Retina (tissue), 1 donor: ENCODE results near the gene STUM.

Experiments
- DNase-seq: peaks from one replicate; pipeline ENCODE4 v3.0.0-alpha.2; 2016

Gene STUM

DNA sequence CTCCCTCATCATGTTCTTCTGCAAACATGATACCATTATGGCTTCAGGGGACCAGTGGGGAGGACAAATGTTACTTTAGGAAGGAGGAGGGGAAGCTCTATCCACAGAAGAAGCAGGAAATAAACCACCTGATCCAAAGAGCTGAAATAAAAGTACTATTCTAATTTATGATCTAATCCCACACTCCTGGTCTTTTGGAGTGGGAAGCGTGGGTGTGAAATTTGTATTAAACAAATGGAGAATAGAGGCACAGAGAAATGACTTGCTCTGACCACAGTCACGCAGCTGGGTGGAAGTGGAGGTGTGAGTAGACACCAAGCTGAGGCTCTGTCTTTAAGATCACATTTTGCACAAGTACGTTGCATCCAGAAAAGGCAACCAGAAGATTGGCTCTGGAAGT, 14.5 kb upstream of the STUM start:
- DNase-seq: no peak

DNA sequence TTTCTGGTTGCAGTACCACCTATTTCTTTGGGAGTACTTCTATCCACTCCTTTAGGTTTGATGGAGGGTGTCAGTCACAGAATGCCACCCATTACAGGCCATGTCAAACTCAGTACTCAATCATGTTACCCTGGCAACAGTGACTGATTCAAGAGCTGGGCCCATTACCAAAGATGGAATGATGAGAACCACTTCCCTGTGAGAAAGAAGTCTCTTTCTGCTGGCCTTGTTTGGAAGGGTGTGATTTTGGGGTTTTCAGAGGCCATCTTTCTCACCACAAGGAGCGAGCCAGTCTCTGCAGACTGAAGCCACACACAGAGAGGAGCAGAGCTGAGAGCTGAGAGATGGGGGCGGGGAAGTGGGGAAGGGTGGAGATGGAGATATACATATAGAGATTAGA, 13.9 kb upstream of the STUM start:
- no peak for DNase-seq

DNA sequence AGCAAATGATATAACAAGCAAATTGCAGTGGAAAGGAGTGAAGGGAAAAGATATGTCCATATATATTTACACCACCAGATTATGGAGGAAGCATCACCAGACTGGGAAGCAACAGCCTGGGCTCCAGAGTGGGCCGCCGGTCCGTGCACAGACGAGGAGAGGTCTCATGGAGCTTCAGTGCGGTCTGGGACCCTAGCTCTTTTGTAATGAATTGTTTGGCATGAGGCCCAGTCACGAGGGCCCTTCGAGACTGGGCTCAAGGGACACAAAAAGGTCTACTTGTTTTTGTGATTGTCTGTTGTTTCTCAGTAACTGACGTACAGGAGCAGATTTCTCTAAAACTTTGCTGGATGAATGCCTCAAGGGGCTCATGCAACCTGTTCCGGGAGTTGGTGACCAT, 12.9 kb upstream of the STUM start:
- no peak for DNase-seq

DNA sequence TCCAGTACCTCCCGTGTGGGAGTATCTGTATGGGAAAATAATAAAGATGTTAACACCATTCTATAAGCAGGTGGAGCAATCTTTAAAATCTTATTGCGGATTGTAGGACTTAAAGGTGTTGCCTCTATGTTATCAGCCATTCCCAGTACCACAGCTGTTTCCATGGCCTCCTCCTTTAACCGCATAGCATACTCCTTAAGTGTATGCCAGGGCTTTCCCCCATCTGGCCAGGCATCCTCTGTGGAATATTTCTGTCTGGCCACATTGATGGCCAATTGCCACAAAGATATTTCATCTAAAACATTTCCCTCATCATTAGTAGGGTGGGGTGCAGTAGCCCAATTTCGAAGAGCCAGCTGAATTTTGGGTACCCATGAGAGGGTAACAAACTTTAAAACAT, 7.3 kb upstream of the STUM start:
- DNase-seq: no peak

DNA sequence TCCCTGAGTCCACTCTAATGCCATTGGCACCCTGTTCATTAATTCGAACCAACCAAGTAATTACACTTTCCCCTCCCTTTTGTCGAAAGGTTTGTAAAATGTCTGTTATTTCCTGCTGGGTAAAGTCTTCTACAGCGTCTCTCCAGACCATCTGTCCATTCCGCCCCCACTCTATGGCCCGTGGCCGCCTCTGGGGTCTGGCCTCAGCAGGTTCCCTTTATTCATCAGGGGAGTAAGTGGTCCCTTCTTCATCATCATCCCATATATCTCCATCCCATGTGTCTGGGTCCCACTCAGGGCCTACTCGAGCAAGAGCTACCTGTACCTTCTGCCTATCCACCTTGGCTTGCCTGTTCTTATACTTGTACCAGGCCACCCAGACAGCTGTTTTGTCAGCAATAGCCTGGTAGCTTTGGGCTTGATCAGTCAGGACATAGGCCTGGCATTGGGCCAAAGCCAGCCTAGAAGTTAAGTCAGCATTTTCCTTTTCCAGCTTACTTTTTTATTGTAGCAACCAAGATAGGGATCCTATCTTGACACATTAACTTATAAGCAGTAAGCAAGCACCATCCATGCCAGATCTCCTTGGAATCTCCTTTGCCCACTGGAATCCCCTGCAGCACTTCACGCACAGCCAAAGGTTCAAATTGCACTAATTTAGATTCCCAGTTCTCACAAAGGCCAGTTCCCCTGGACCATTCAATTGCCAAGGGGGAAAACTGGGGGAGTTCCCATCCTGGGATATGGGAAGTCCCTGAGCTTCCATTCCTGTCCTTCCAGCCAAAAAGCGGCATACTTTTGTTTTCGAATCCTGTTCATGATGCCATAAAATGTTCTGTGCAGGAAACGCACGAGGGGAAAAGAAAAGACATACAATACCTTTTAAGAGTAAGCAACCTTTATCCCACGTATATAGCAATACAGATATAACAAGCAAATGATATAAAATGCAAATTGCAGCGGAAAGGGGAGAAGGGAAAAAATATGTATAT, 6.6 kb upstream of the STUM start:
- DNase-seq: no peak

DNA sequence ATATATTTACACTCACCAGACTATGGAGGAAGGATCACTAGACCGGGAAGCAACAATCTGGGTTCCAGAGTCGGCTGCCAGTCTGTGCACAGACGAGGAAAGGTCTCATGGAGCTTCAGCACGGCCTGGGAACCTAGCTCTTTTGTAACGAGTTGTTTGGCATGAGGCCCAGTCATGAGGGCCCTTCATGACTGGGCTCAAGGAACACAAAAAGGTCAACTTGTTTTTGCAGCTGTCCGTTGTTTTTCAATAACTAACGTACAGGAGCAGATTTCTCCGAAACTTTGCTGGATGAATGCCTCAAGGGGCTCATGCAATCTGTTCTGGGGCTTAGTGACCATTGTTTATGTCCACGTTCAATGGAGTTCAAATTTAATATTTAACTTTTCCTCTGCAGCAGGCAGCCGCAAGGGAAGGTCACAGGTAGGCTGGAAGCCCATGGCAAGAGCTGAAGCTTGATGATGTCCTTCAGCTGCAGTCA, 5.9 kb upstream of the STUM start:
- DNase-seq: no peak

DNA sequence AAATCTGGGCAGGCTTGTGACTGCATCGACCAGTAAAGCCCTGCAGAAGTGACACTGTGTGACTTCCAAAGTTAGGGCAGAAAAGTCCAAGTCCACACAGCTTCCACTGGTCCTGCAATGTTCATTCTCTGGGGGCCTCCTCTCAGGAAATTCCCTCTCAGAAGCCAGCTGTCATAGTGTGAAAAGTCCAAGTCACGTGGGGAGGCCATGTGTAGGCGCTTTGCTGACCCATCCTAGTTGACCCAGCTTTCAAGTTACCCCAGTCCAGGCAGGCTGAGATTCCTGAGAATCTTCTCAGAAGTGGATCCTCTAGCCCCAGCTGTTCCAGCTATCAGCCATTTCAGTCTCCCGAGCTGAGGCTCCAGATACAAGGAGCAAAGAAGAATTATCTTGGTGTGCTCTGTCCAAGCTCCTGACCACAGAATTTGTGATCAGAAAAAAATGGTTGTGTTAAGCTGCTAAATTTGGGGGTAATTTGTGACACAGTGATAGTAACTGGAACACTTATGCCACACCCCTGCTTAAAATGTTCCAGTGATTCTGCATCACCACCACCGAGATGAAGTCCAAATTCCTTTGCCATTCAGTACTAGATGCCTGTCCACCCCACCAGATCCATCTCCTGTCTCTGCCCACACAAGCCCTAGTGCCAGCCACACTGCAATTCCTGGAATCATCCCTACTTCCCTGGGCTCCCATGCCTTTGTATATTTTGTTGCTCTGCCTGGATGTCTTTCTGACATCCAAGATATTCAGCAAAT, 2.5 kb upstream of the STUM start:
- DNase-seq: no peak

DNA sequence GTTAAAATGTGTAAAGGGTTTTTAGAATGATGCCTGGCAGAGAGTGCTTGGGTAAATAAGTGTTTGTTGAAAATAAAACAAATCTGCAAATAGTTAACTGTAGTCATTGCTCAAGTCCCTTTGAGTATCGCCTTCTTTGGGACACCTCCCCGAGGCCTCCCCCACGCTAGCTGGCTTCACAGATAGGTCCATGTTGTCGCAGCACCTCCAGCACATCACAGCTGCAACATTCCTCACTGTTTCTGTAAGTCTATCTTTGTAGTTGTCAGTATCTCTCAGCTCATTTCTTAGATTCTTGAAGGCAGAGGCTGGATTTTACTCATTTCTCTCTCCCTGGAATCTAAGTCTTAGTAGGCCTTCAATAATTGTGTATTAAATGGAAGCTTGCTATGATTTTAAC, 1.6 kb upstream of the STUM start:
- DNase-seq: no peak

DNA sequence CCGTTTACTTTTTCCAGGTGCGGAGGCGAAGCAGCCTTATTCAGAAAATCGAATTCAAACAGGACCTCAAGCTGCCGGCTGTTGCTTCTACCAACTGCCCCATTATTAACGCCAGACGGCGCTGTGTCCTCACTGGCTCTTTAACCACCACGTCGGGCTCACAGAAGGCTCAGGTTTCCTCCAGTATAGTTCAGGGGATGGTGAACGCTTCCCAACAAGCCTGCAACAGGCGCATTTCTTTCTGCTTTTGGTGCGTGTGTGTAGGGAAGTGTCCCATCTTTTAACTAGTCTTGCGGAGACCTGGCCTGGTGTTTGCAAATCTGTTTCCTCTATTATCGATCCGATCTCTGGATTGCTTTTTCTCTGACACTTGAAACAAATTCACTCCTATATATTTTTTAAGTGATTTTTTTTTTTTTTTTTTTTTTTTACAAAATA, 791 bp upstream of the STUM start:
- DNase-seq: peak; percentile 82

DNA sequence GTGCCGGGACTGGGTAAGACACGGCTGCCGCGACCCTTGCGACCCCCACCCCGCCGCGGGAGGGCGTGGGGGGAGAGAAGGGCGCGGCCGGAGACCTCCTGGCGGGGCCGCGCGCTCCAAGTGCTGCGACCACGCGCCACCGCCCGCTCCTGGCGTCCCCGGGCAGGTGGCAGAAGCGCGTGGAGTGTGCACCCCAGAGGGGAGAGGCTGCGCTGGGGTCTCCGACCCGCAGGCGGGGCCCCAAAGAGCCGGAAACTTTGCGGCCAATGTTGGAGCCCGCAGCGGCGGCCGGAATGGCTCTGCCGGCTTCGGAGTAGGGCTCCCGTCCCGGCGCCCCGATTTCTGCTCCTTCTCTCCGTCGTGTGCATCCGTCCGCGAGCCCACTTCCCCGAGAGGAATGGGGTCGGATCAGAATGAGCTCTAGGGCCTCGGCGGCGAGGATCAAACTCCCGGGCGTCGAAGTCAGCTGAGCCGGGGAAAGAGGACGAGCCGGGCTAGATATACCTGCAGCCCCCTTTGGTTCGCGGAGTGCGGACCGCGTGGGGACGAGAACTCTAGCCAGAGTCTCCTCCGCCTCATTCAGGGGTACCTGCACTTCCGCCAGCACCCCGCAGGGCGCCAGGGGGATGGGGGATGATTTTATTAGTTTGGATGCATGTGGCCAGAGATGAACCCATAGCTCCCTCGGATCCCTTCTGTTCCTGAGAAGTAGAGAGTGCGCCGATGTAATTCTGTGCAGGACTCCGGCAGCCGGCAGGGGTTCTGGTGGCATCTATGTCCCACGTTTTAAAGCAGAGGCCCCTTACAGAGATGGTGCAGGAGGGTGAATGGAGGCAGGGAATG, 751 bp downstream of the STUM start:
- peak; percentile 65 for DNase-seq

DNA sequence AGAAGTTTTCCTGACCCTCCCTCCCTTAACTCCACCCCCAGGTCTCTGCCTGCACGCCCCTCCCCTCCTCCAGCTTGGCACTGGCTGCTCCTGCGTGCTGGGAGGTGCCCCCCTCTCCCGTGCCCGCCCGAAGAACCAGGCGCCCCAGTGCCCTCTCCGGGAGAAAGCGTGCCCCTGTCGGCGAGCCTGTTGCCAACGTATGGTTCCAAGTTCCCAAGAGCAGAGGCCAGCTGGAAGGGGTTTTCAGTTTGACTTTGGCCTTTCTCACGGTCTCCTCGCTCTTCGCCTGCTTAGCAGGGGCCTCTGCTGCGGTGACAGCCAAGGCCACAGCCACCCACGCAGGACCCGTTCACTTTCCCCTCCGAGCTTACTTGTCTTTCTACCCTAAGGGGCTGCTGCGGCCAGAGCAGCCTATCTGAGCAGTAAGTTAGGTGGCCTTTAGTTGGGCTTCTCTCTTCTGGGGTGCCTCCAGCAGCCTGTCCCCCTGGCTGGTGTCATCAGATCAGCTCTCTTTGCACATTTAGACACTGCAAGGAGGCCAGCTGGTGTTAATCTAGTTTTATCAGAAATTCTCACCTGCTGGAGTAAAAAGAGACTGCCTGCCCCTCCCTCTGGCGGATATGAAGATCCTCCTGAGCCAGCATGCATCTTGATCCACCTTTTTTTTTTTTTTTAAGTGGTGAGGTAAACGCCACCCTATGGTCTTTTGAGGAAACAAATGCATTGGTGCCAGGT, 1.5 kb downstream of the STUM start:
- DNase-seq: peak; percentile 61

DNA sequence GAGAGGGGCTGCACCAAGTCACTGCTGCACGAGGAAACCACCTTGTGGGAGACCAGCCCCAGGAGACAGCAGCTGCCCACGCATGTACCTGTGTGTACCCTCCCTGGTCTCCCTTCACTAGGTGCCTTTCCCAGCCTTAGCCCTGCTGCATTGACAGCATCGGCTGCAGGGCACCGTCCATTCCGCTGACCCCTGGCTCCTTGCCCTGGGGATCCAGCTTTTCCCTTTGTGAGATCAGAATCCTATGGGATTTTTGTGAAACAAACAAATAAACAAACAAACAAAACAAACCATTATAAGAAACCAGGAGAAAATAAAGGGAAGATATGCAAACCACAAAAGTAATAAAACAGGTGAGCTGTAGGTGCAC, 2.1 kb downstream of the STUM start:
- no peak for DNase-seq

DNA sequence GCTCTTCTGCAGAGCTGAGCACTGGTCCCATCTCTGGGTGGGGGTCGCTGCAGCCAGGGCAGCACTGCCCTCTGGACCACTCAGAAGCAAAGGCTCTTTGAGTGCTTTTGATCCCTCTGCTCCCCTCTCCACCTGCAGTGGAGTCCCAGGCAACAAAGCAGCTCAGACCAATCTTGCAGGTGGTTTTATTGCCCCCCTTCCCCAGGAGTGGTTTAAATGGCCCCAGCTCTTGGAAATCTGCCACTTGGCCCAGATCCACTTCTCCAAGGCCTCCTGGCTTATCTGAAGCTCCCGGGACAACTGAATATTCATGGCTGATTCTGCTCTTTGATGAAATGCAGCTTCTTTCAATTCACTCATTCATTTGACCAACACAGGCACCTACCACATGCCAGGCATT, 2.7 kb downstream of the STUM start:
- no peak for DNase-seq

DNA sequence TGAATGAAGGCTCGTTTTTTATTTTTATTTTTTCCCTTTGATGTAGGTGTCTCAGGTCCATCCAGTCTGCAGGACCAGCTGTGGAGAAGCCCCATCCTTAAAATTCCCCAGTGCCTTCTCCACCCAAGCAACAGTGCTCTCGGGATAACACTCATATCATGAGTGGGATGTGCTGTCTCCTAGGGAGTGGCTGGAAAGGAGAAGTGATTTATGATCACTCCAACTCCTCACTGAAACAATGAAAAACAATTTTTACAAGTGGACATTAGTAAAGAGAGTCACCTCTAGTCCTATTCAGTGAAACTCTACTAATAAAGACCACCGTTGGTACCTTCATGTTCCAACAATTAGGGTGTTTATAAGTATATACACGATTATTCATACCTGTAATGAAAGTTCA, 3.5 kb downstream of the STUM start:
- no peak for DNase-seq

DNA sequence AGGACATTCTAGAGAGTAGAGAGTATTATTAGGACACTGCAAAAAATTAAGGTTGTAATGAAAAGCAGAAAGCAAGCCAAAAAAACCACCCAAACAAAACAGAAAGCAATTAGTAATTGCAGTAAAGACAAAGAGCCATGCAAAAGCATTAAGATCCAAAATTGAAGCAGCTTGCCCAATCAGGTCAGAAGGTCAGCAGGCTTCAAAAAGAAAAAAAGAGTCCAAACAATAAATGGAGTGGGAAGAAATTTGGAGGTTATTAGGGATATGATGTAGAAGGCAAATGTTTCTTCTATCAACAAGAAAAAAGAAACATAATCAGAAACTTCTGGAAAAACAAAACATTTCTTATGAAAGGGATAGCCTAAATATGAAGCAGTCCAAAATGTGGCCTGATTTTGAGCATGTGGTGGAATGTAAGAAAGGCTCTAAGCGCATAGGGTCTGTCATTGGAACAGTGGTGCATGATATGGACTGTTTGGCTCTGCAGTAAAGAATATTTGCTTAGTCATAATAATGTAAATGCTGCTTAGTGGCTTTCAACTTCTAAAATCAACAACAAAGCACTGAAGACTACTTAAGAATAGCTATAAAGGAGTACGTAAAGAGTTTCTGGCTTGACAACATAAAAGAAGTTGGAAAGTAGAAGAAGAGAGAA, 4.8 kb downstream of the STUM start:
- DNase-seq: no peak

DNA sequence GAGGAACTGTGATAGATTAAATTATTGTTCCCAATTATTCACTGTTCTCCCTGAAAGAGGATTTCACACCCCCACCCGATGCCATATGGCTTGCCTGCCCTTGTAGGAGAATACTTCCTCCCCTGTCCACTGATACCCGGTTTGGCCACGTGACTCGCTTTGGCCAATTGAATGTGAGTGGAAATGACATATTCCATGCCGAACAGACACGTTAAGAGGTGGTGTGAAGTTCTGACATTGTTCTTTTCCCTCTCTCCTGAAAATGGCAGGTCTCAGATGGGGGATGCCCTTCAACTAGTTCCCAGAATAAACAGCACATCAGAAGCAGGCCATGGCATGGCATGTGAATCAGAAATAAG, 5.3 kb downstream of the STUM start:
- DNase-seq: no peak

DNA sequence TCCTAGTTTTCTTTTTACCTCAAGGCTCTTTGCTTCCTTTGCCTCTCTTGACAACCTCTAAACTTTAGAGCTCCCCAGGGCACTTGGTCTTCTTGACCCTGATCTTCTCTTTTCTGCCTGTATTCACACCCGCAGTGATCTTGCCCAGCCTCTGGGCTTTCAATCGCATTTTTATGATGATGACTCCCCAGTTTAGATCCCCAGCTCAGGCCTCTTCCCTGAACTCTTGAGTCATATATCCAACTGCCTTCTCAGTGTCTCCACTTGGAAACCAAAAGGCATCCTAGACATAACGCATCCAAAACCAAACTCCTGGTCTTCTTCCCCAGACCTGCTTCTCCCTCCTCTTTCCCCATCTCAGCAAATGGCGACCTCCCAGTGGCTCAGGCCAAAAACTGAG, 6.5 kb downstream of the STUM start:
- no peak for DNase-seq

DNA sequence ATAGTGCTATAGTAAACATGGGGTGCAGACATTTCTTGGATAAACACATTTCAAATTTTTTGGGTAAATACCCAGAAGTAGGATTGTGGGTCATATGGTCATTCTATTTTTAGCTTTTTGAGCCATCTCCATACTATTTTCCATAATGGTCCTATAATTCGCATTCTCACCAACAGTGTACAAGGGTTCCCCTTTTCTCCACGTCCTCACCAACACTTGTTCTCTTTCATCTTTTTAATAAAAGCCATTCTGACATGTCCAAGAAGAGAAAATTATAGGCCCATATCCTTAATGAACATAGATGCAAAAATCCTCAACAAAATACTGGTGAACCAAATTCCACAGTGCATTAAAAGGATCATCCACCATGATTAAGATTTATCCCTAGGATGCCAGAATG, 8.9 kb downstream of the STUM start:
- DNase-seq: no peak

DNA sequence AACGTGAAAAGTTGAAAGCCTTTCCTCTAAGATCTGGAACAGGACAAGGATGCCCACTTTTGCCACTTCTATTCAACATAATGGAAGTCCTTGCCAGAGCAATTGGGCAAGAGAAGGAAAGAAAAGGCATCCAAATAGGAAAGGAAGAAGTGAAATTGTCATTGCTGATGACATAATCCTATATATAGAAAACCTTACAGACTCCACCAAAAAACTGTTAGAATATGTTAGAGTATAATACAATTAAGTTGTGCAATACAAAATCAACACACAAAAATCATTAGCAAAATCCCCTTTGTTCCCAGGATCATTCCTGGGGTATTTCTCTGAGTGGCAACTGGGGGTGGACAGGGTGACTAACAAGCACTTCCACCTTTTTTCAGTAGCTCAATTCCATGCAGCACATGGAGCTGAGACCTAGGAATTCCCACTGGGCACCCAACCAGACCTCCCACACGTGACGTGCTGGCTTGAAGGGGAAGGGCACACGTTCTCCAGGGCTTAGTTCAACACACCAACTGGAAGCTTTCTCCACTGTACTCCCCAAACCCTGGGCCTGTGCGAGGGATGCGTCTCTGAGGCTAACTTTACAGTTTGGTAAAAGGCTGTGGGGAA, 9.6 kb downstream of the STUM start:
- DNase-seq: no peak

DNA sequence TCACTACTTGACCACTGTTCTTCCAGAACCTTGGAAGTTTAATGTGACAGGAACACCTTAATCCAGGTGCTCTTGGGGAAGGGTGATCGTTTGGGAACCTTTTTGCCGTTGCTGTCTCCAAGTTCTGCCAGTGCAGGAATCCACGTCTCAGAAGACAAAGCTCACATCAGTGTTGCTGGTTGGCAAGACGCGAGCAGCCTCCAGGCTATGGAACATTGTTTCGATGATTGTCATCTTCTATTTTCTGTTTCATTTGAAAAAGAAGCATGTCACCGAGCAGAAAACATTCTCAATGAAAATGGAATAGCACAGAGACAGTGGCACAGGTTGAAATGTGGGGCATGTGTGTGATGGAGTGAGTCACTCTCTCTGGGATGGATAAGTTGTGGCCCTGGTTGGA, 11.7 kb downstream of the STUM start:
- DNase-seq: no peak

DNA sequence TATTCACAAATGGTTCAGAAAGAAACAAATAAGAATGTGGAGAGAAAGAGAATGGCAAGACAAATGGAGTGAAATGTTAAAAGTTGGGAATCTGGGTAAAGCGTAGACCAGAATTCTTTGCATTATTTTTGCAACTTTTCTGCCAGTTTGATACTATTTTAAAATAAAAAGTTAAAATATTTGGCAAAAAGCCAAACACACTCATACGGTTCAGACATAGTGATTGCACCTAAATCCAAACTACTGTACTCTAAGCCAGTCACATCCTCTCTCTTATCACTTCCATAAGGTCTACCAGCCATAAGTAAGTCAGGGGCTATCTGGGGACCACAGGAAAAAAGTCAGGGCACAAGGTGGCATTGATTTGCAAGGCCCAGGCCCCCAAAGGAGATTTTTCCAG, 14.4 kb downstream of the STUM start:
- no peak for DNase-seq
